Activated CD8-positive, alpha-beta T cell treated with anti-CD3 and anti-CD28 coated beads for 36 hours (primary cell): ENCODE measurements around the gene IQCE. TPM values are rescaled to one million over a fixed set of nuclear protein-coding genes. Genes with fewer than 3 reads are reported as not detected.

Experiments
- ATAC-seq: fragments of 200-7000 bp; cut with Tn5 transposase; one replicate; pipeline ENCODE4 v1.10.0; 2021; ENCODE audit warnings: mild to moderate bottlenecking, moderate library complexity
- CTCF ChIA-PET: fragments of 350-600 bp; sonication (Branson Sonifier 250); formaldehyde crosslinking; loops from one replicate; lab custom pipeline; 2021; ENCODE audit warnings: antibody characterized with exemption; lab: Charles Lee
- POLR2A ChIA-PET: fragments of 350-600 bp; sonication (Branson Sonifier 250); formaldehyde crosslinking; loops from one replicate; lab custom pipeline; 2021; ENCODE audit warnings: antibody characterized with exemption; lab: Charles Lee
- DNase-seq: peaks from one replicate; pipeline ENCODE4 v3.0.0-alpha.2; 2020
- H3K27ac Mint-ChIP-seq: one replicate; pipeline ENCODE4 v1.8.0; 2021; ENCODE audit warnings: mild to moderate bottlenecking, mixed read lengths
- H3K27me3 Mint-ChIP-seq: one replicate; pipeline ENCODE4 v1.8.0; 2021; ENCODE audit warnings: mixed read lengths
- H3K36me3 Mint-ChIP-seq: one replicate; pipeline ENCODE4 v1.8.0; 2021; ENCODE audit warnings: low read depth, mixed read lengths
- H3K4me1 Mint-ChIP-seq: one replicate; pipeline ENCODE4 v1.8.0; 2021; ENCODE audit warnings: low read depth, mixed read lengths
- H3K4me3 Mint-ChIP-seq: one replicate; pipeline ENCODE4 v1.8.0; 2021; ENCODE audit warnings: mild to moderate bottlenecking, moderate library complexity, mixed read lengths
- H3K9me3 Mint-ChIP-seq: one replicate; pipeline ENCODE4 v1.8.0; 2021; ENCODE audit warnings: mixed read lengths
- CTCF ChIP-seq: fragments of 200-600 bp; IDR thresholded peaks from one replicate; pipeline ENCODE4 v1.8.0; 2022; ENCODE audit warnings: antibody characterized with exemption, mild to moderate bottlenecking
- intact Hi-C: fragments of 100-400 bp; cut with micrococcal nuclease; formaldehyde crosslinking; loops from one replicate; pipeline ENCODE4 v1.10.0; 2022
- total RNA-seq, 2 experiments: library from RNA; stranded (reverse); gene quantifications; one replicate each; pipeline ENCODE4 v1.2.3, GENCODE V29; 2021

IQCE gene
- total RNA-seq, 2 experiments from 2014 or later = 4.0 to 4.3 TPM

GRCh38 chr7:2520131-2520760 lies 38.5 kb upstream of the IQCE start:
- ATAC-seq = no peak
- POLR2A ChIA-PET = interaction anchor here (1.0 to 6.0 kb wide), 4 partner anchors 10 to 39 kb away, joined by 3 to 60 read pairs (median 5); partner anchors contain the start of gene IQCE
- peak overlapping the region; percentile 87 for H3K27ac Mint-ChIP-seq
- no peaks in the 10 kb centered on the region for H3K27me3 Mint-ChIP-seq
- peak; percentile 56 for DNase-seq
- peaks cover 28% of the 10 kb centered on the region for H3K4me1 Mint-ChIP-seq
- intact Hi-C loops = loop anchor here (5.0 to 10.0 kb wide), 3 partner anchors 43 to 115 kb away; partner anchors contain the start of genes CHST12 and GRIFIN
- peak overlapping the region; percentile 97 for H3K4me3 Mint-ChIP-seq
- CTCF ChIA-PET = interaction anchor here (0.9 kb wide), 1 partner anchor 51 kb away, joined by 3 read pairs; no protein-coding TSS in a partner anchor
- peaks cover 17% of the 10 kb centered on the region for H3K36me3 Mint-ChIP-seq
- no peaks in the 10 kb centered on the region for H3K9me3 Mint-ChIP-seq
- no peak for TF ChIP-seq CTCF

GRCh38 chr7:2520761-2521290 lies 38.0 kb upstream of the IQCE start:
- H3K4me3 Mint-ChIP-seq = peak overlapping the region; percentile 97
- H3K9me3 Mint-ChIP-seq = no peaks in the 10 kb centered on the region
- H3K27me3 Mint-ChIP-seq = no peaks in the 10 kb centered on the region
- ATAC-seq = no peak
- H3K36me3 Mint-ChIP-seq = peaks cover 20% of the 10 kb centered on the region
- peak; percentile 32 for DNase-seq
- no peak for TF ChIP-seq CTCF
- H3K4me1 Mint-ChIP-seq = peaks cover 31% of the 10 kb centered on the region
- peak overlapping the region; percentile 87 for H3K27ac Mint-ChIP-seq
- ChIA-PET CTCF (interaction anchor here (0.9 kb wide), 1 partner anchor 52 kb away, joined by 3 read pairs; no protein-coding TSS in a partner anchor), POLR2A (interaction anchor here (1.0 to 6.0 kb wide), 5 partner anchors 10 to 38 kb away, joined by 3 to 60 read pairs (median 4); partner anchors contain the start of gene IQCE)
- intact Hi-C loops = loop anchor here (5.0 to 10.0 kb wide), 3 partner anchors 44 to 116 kb away; partner anchors contain the start of genes CHST12 and GRIFIN

- H3K9me3 Mint-ChIP-seq = no peaks in the 10 kb centered on the region
- DNase-seq = peak; percentile 54
- peak overlapping the region; percentile 94 for H3K27ac Mint-ChIP-seq
- H3K36me3 Mint-ChIP-seq = peaks cover 24% of the 10 kb centered on the region
- peak overlapping the region; percentile 97 for H3K4me3 Mint-ChIP-seq
- intact Hi-C loops = loop anchor here (5.0 to 10.0 kb wide), 3 partner anchors 44 to 117 kb away; partner anchors contain the start of genes CHST12 and GRIFIN
- ATAC-seq = peak; percentile 2
- ChIA-PET POLR2A (interaction anchor here (1.1 to 6.0 kb wide), 2 partner anchors 9 to 11 kb away, joined by 3 to 60 read pairs; no protein-coding TSS in a partner anchor), CTCF (no interaction called here)
- no peak for TF ChIP-seq CTCF
- peaks cover 36% of the 10 kb centered on the region for H3K4me1 Mint-ChIP-seq
- H3K27me3 Mint-ChIP-seq = no peaks in the 10 kb centered on the region
Observed at GRCh38 chr7:2521341-2521745, 37.4 kb upstream of the IQCE start.

- peaks cover 41% of the 10 kb centered on the region for H3K4me1 Mint-ChIP-seq
- peak overlapping the region; percentile 97 for H3K4me3 Mint-ChIP-seq
- TF ChIP-seq CTCF = no peak
- H3K27ac Mint-ChIP-seq = peak overlapping the region; percentile 94
- CTCF ChIA-PET = interaction anchor here (1.0 kb wide), 1 partner anchor 53 kb away, joined by 3 read pairs; no protein-coding TSS in a partner anchor
- peak; percentile 94 for DNase-seq
- no peaks in the 10 kb centered on the region for H3K27me3 Mint-ChIP-seq
- peaks cover 27% of the 10 kb centered on the region for H3K36me3 Mint-ChIP-seq
- H3K9me3 Mint-ChIP-seq = no peaks in the 10 kb centered on the region
- intact Hi-C loops = loop anchor here (1.0 to 10.0 kb wide), 4 partner anchors 8 to 117 kb away; partner anchors contain the start of genes CHST12 and GRIFIN
- peak; percentile 69 for ATAC-seq
- POLR2A ChIA-PET = interaction anchor here (0.7 to 6.0 kb wide), 5 partner anchors 9 to 117 kb away, joined by 3 to 60 read pairs (median 3); no protein-coding TSS in a partner anchor
Observed at GRCh38 chr7:2521952-2522591, 36.7 kb upstream of the IQCE start.
